ENCODE results near the gene TBC1D13. TPM values are rescaled to one million over a fixed set of nuclear protein-coding genes. Genes with fewer than 3 reads are reported as not detected.
A peak's percentile ranks its signal among the peaks of the same experiment; 100 is the strongest.

TBC1D13 gene
- total and polyA plus RNA-seq, 2 of the 13 experiments (the other 11 are each of a cell fraction or from before 2014, with no cell fraction given): 17.9 to 19.7 TPM

DNA sequence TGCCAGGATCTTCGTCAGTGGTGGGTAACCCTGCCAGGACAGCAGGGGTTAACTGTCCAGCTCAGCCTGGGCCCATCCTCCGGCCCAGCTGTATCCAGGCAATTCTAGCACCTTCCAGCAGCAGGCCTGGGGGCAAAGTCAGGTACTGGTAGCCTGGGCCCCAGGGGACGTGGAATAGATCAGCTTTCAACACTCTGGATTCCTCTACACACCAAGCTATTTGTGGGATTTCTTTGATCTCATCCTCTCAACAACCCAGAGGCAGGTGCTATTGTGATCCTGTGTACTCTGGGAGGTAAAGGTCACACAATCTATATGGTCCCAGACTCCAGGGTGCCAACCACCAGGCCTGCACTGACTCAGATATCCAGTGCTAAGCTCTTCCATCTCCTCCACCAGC, 51.3 kb downstream of the TBC1D13 start (continued):
- TF ChIP-seq NR2C2 (CRISPR knock-in tag; IDR thresholded peaks at IDR 0.05; ENCODE audit: borderline replicate concordance): peak; percentile 58; the same call in 1 of the 2 replicates
- peak; percentile 74 for TF ChIP-seq RCOR2 (CRISPR knock-in tag; IDR thresholded peaks at IDR 0.05)
- TF ChIP-seq, protein P1, sequence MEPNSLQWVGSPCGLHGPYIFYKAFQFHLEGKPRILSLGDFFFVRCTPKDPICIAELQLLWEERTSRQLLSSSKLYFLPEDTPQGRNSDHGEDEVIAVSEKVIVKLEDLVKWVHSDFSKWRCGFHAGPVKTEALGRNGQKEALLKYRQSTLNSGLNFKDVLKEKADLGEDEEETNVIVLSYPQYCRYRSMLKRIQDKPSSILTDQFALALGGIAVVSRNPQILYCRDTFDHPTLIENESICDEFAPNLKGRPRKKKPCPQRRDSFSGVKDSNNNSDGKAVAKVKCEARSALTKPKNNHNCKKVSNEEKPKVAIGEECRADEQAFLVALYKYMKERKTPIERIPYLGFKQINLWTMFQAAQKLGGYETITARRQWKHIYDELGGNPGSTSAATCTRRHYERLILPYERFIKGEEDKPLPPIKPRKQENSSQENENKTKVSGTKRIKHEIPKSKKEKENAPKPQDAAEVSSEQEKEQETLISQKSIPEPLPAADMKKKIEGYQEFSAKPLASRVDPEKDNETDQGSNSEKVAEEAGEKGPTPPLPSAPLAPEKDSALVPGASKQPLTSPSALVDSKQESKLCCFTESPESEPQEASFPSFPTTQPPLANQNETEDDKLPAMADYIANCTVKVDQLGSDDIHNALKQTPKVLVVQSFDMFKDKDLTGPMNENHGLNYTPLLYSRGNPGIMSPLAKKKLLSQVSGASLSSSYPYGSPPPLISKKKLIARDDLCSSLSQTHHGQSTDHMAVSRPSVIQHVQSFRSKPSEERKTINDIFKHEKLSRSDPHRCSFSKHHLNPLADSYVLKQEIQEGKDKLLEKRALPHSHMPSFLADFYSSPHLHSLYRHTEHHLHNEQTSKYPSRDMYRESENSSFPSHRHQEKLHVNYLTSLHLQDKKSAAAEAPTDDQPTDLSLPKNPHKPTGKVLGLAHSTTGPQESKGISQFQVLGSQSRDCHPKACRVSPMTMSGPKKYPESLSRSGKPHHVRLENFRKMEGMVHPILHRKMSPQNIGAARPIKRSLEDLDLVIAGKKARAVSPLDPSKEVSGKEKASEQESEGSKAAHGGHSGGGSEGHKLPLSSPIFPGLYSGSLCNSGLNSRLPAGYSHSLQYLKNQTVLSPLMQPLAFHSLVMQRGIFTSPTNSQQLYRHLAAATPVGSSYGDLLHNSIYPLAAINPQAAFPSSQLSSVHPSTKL (CRISPR knock-in tag; IDR thresholded peaks at IDR 0.05): peak; percentile 81
- peak; percentile 51 for TF ChIP-seq KDM6A (CRISPR knock-in tag; IDR thresholded peaks at IDR 0.05; ENCODE audit: low read depth)
- peak; percentile 98; the same call in 1 of the 2 replicates for TF ChIP-seq ZBTB20 (CRISPR knock-in tag; IDR thresholded peaks at IDR 0.05; ENCODE audit: borderline replicate concordance, low read depth)
- TF ChIP-seq ZMYM4 (CRISPR knock-in tag; IDR thresholded peaks at IDR 0.05): peak; percentile 35; the same call in 1 of the 2 replicates
- TF ChIP-seq, protein P2, sequence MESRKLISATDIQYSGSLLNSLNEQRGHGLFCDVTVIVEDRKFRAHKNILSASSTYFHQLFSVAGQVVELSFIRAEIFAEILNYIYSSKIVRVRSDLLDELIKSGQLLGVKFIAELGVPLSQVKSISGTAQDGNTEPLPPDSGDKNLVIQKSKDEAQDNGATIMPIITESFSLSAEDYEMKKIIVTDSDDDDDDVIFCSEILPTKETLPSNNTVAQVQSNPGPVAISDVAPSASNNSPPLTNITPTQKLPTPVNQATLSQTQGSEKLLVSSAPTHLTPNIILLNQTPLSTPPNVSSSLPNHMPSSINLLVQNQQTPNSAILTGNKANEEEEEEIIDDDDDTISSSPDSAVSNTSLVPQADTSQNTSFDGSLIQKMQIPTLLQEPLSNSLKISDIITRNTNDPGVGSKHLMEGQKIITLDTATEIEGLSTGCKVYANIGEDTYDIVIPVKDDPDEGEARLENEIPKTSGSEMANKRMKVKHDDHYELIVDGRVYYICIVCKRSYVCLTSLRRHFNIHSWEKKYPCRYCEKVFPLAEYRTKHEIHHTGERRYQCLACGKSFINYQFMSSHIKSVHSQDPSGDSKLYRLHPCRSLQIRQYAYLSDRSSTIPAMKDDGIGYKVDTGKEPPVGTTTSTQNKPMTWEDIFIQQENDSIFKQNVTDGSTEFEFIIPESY (CRISPR knock-in tag; IDR thresholded peaks at IDR 0.05): 0 out of 2 replicates have a peak, but pooled peaks have one; percentile 14
- TF ChIP-seq HDAC1 (CRISPR knock-in tag; IDR thresholded peaks at IDR 0.05): peak; percentile 75
- TF ChIP-seq, protein P3, sequence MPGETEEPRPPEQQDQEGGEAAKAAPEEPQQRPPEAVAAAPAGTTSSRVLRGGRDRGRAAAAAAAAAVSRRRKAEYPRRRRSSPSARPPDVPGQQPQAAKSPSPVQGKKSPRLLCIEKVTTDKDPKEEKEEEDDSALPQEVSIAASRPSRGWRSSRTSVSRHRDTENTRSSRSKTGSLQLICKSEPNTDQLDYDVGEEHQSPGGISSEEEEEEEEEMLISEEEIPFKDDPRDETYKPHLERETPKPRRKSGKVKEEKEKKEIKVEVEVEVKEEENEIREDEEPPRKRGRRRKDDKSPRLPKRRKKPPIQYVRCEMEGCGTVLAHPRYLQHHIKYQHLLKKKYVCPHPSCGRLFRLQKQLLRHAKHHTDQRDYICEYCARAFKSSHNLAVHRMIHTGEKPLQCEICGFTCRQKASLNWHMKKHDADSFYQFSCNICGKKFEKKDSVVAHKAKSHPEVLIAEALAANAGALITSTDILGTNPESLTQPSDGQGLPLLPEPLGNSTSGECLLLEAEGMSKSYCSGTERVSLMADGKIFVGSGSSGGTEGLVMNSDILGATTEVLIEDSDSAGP (CRISPR knock-in tag; IDR thresholded peaks at IDR 0.05; ENCODE audit: borderline replicate concordance): peak; percentile 23; the same call in 1 of the 2 replicates
- TF ChIP-seq, protein P4, sequence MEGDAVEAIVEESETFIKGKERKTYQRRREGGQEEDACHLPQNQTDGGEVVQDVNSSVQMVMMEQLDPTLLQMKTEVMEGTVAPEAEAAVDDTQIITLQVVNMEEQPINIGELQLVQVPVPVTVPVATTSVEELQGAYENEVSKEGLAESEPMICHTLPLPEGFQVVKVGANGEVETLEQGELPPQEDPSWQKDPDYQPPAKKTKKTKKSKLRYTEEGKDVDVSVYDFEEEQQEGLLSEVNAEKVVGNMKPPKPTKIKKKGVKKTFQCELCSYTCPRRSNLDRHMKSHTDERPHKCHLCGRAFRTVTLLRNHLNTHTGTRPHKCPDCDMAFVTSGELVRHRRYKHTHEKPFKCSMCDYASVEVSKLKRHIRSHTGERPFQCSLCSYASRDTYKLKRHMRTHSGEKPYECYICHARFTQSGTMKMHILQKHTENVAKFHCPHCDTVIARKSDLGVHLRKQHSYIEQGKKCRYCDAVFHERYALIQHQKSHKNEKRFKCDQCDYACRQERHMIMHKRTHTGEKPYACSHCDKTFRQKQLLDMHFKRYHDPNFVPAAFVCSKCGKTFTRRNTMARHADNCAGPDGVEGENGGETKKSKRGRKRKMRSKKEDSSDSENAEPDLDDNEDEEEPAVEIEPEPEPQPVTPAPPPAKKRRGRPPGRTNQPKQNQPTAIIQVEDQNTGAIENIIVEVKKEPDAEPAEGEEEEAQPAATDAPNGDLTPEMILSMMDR (CRISPR knock-in tag; IDR thresholded peaks at IDR 0.05): no peak
- peak; percentile 22; the same call in 1 of the 2 replicates for TF ChIP-seq ZNF607 (CRISPR knock-in tag; IDR thresholded peaks at IDR 0.05; ENCODE audit: borderline replicate concordance)
- no peak for TF ChIP-seq CREB1 (IDR thresholded peaks at IDR 0.05)
- TF ChIP-seq CREB1 (CRISPR knock-in tag; IDR thresholded peaks at IDR 0.05): peak; percentile 57; the same call in 1 of the 2 replicates
- TF ChIP-seq, protein P5, sequence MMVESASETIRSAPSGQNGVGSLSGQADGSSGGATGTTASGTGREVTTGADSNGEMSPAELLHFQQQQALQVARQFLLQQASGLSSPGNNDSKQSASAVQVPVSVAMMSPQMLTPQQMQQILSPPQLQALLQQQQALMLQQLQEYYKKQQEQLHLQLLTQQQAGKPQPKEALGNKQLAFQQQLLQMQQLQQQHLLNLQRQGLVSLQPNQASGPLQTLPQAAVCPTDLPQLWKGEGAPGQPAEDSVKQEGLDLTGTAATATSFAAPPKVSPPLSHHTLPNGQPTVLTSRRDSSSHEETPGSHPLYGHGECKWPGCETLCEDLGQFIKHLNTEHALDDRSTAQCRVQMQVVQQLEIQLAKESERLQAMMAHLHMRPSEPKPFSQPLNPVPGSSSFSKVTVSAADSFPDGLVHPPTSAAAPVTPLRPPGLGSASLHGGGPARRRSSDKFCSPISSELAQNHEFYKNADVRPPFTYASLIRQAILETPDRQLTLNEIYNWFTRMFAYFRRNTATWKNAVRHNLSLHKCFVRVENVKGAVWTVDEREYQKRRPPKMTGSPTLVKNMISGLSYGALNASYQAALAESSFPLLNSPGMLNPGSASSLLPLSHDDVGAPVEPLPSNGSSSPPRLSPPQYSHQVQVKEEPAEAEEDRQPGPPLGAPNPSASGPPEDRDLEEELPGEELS (CRISPR knock-in tag; IDR thresholded peaks at IDR 0.05): peak; percentile 82
- TF ChIP-seq GATAD2A (CRISPR knock-in tag; IDR thresholded peaks at IDR 0.05): peak; percentile 69
- TF ChIP-seq, protein P6, sequence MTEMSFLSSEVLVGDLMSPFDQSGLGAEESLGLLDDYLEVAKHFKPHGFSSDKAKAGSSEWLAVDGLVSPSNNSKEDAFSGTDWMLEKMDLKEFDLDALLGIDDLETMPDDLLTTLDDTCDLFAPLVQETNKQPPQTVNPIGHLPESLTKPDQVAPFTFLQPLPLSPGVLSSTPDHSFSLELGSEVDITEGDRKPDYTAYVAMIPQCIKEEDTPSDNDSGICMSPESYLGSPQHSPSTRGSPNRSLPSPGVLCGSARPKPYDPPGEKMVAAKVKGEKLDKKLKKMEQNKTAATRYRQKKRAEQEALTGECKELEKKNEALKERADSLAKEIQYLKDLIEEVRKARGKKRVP (CRISPR knock-in tag; IDR thresholded peaks at IDR 0.05): no peak
